Gastrocnemius medialis (tissue), 4 donors: ENCODE data around the gene OR56A5.

ENCODE experiments used
- POLR2A ChIP-seq, 2 donors: fragments of 450-650 bp; IDR thresholded peaks; one replicate each; pipeline ENCODE4 v1.6.1; 2017; ENCODE audit warnings: antibody characterized with exemption in 2 of 2, mild to moderate bottlenecking in 2 of 2, moderate library complexity in 2 of 2
- TF ChIP-seq, protein P1 (sequence below), 5 experiments: fragments of 450-650 bp in 3 of 5; fragments of 200-600 bp in 2 of 5; sonication (generic) in 2 of 5; IDR thresholded peaks in 4 of 5; conservative IDR thresholded peaks in 1 of 5; 1 replicate in 4 of 5; 2 replicates in 1 of 5; pipeline ENCODE4 v1.5.1; 2016 to 2019; ENCODE audit warnings: antibody characterized with exemption in 5 of 5, mild to moderate bottlenecking in 3 of 5, moderate library complexity in 3 of 5

DNA sequence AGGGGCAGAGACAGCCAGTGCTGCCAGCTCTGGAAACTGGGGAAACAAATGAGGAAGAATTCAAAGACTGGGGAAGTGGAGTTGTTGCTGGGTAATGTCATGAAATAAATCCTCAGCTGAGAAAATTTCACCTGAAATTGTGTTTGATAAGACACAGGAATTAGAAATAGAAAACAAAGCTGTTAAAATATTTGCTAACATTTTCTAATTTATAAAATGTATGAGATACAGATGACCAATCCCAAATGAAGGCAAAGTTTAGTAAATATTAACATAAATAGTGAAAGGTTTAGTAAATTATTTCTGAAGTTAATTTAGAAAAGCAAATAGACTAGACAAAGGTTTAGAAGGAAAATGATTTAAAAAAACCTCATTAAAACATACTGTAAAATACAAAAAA lies at the start of gene OR56A5:
- no peak for TF ChIP-seq POLR2A (IDR thresholded peaks at IDR 0.05)
- TF ChIP-seq, protein P1, sequence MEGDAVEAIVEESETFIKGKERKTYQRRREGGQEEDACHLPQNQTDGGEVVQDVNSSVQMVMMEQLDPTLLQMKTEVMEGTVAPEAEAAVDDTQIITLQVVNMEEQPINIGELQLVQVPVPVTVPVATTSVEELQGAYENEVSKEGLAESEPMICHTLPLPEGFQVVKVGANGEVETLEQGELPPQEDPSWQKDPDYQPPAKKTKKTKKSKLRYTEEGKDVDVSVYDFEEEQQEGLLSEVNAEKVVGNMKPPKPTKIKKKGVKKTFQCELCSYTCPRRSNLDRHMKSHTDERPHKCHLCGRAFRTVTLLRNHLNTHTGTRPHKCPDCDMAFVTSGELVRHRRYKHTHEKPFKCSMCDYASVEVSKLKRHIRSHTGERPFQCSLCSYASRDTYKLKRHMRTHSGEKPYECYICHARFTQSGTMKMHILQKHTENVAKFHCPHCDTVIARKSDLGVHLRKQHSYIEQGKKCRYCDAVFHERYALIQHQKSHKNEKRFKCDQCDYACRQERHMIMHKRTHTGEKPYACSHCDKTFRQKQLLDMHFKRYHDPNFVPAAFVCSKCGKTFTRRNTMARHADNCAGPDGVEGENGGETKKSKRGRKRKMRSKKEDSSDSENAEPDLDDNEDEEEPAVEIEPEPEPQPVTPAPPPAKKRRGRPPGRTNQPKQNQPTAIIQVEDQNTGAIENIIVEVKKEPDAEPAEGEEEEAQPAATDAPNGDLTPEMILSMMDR (IDR thresholded peaks at IDR 0.05 in 4 of 5, conservative IDR thresholded peaks at IDR 0.05 in 1 of 5), result no peak
